ENCODE measurements around the gene KAT8.
"Not testable (repeated sequence)": the region's sequence is repeated elsewhere in the genome, so short reads cannot be mapped to it uniquely, and the experiment has no call there.

Gene KAT8

GRCh38 chr16:31134091-31134571 is 16.7 kb downstream of the KAT8 start:
- Histone ChIP-seq H3K4me1 (ENCODE audit: control insufficient read depth, insufficient read depth, low read length) (peaks cover 48% of the 10 kb centered on the region), H3K9me3 (ENCODE audit: control insufficient read depth, insufficient read depth, low read depth, low read length) (no peaks in the 10 kb centered on the region), H3K9ac (ENCODE audit: low read length) (peak overlapping the region; percentile 88), H3K27me3 (ENCODE audit: control insufficient read depth, insufficient read depth, low read length) (no peaks in the 10 kb centered on the region), H3K4me3 (ENCODE audit: low read depth, low read length) (peak overlapping the region; percentile 74), H3K27ac (ENCODE audit: low read depth, low read length) (peak overlapping the region; percentile 81; the same call in 1 of the 2 replicates), H3K36me3 (ENCODE audit: control insufficient read depth, insufficient read depth, low read length) (peaks cover 34% of the 10 kb centered on the region)

- no peaks in the 10 kb centered on the region for H3K9me3 ChIP-seq (ENCODE audit: control insufficient read depth, insufficient read depth, low read depth, low read length)
- peak overlapping the region; percentile 81 for H3K27ac ChIP-seq (ENCODE audit: low read depth, low read length)
- H3K9ac ChIP-seq (ENCODE audit: low read length), result peak overlapping the region; percentile 88
- peaks cover 27% of the 10 kb centered on the region for H3K36me3 ChIP-seq (ENCODE audit: control insufficient read depth, insufficient read depth, low read length)
- H3K27me3 ChIP-seq (ENCODE audit: control insufficient read depth, insufficient read depth, low read length), result no peaks in the 10 kb centered on the region
- peak overlapping the region; percentile 74 for H3K4me3 ChIP-seq (ENCODE audit: low read depth, low read length)
- peaks cover 52% of the 10 kb centered on the region for H3K4me1 ChIP-seq (ENCODE audit: control insufficient read depth, insufficient read depth, low read length)
These were observed 17.4 kb downstream of the KAT8 start for GRCh38 chr16:31134625-31135534.

GRCh38 chr16:31135535-31136286 is 18.2 kb downstream of the KAT8 start, which contains the start of gene PRSS8:
PRSS8 (minus strand) TSS chr16:31135727; CDS start chr16:31135498, 229 bp downstream.
- Histone ChIP-seq H3K9me3 (ENCODE audit: control insufficient read depth, insufficient read depth, low read depth, low read length) (no peaks in the 10 kb centered on the region), H3K27ac (ENCODE audit: low read depth, low read length) (peak within 1 kb of the TSS; percentile 81), H3K9ac (ENCODE audit: low read length) (peak within 1 kb of the TSS; percentile 88), H3K36me3 (ENCODE audit: control insufficient read depth, insufficient read depth, low read length) (peaks cover 24% of the 10 kb centered on the region), H3K4me1 (ENCODE audit: control insufficient read depth, insufficient read depth, low read length) (peaks cover 49% of the 10 kb centered on the region), H3K4me3 (ENCODE audit: low read depth, low read length) (peak within 1 kb of the TSS; percentile 74), H3K27me3 (ENCODE audit: control insufficient read depth, insufficient read depth, low read length) (no peaks in the 10 kb centered on the region)

GRCh38 chr16:31136287-31136662 is 18.8 kb downstream of the KAT8 start:
- no peaks in the 10 kb centered on the region for H3K27me3 ChIP-seq (ENCODE audit: control insufficient read depth, insufficient read depth, low read length)
- H3K9me3 ChIP-seq (ENCODE audit: control insufficient read depth, insufficient read depth, low read depth, low read length), result no peaks in the 10 kb centered on the region
- H3K4me1 ChIP-seq (ENCODE audit: control insufficient read depth, insufficient read depth, low read length), result peaks cover 48% of the 10 kb centered on the region
- no peak overlapping the region for H3K9ac ChIP-seq (ENCODE audit: low read length)
- no peak overlapping the region for H3K4me3 ChIP-seq (ENCODE audit: low read depth, low read length)
- no peak overlapping the region for H3K27ac ChIP-seq (ENCODE audit: low read depth, low read length)
- peaks cover 20% of the 10 kb centered on the region for H3K36me3 ChIP-seq (ENCODE audit: control insufficient read depth, insufficient read depth, low read length)

- not testable (repeated sequence) for H3K9me3 ChIP-seq (ENCODE audit: control insufficient read depth, insufficient read depth, low read depth, low read length); H3K27ac ChIP-seq (ENCODE audit: low read depth, low read length); H3K4me3 ChIP-seq (ENCODE audit: low read depth, low read length); H3K9ac ChIP-seq (ENCODE audit: low read length); H3K27me3 ChIP-seq (ENCODE audit: control insufficient read depth, insufficient read depth, low read length)
- Histone ChIP-seq H3K36me3 (ENCODE audit: control insufficient read depth, insufficient read depth, low read length) (peaks cover 14% of the 10 kb centered on the region), H3K4me1 (ENCODE audit: control insufficient read depth, insufficient read depth, low read length) (peaks cover 50% of the 10 kb centered on the region)
These were observed 19.5 kb downstream of the KAT8 start for GRCh38 chr16:31136822-31137499.

GRCh38 chr16:31138621-31139578 is 21.4 kb downstream of the KAT8 start:
- Histone ChIP-seq H3K4me3 (ENCODE audit: low read depth, low read length) (peak overlapping the region; percentile 21), H3K9me3 (ENCODE audit: control insufficient read depth, insufficient read depth, low read depth, low read length) (no peaks in the 10 kb centered on the region), H3K9ac (ENCODE audit: low read length) (peak overlapping the region; percentile 21), H3K36me3 (ENCODE audit: control insufficient read depth, insufficient read depth, low read length) (no peaks in the 10 kb centered on the region), H3K4me1 (ENCODE audit: control insufficient read depth, insufficient read depth, low read length) (peaks cover 44% of the 10 kb centered on the region), H3K27me3 (ENCODE audit: control insufficient read depth, insufficient read depth, low read length) (peaks cover 13% of the 10 kb centered on the region), H3K27ac (ENCODE audit: low read depth, low read length) (peak overlapping the region; percentile 37; the same call in 1 of the 2 replicates)

GRCh38 chr16:31141071-31141469 is 23.6 kb downstream of the KAT8 start:
- H3K27ac ChIP-seq (ENCODE audit: low read depth, low read length), result peak overlapping the region; percentile 5; the same call in 1 of the 2 replicates
- H3K4me1 ChIP-seq (ENCODE audit: control insufficient read depth, insufficient read depth, low read length), result peaks cover 30% of the 10 kb centered on the region
- peak overlapping the region; percentile 55; the same call in 1 of the 2 replicates for H3K4me3 ChIP-seq (ENCODE audit: low read depth, low read length)
- H3K27me3 ChIP-seq (ENCODE audit: control insufficient read depth, insufficient read depth, low read length), result peaks cover 20% of the 10 kb centered on the region
- H3K9me3 ChIP-seq (ENCODE audit: control insufficient read depth, insufficient read depth, low read depth, low read length); H3K36me3 ChIP-seq (ENCODE audit: control insufficient read depth, insufficient read depth, low read length): not testable (repeated sequence)
- H3K9ac ChIP-seq (ENCODE audit: low read length), result peak overlapping the region; percentile 13

GRCh38 chr16:31141489-31142108 is 24.1 kb downstream of the KAT8 start:
- Histone ChIP-seq H3K4me1 (ENCODE audit: control insufficient read depth, insufficient read depth, low read length) (peaks cover 29% of the 10 kb centered on the region), H3K27ac (ENCODE audit: low read depth, low read length) (peak overlapping the region; percentile 5; the same call in 1 of the 2 replicates), H3K36me3 (ENCODE audit: control insufficient read depth, insufficient read depth, low read length) (no peaks in the 10 kb centered on the region), H3K4me3 (ENCODE audit: low read depth, low read length) (peak overlapping the region; percentile 55), H3K27me3 (ENCODE audit: control insufficient read depth, insufficient read depth, low read length) (peaks cover 25% of the 10 kb centered on the region), H3K9ac (ENCODE audit: low read length) (peak overlapping the region; percentile 13), H3K9me3 (ENCODE audit: control insufficient read depth, insufficient read depth, low read depth, low read length) (no peaks in the 10 kb centered on the region)

- Histone ChIP-seq H3K9me3 (ENCODE audit: control insufficient read depth, insufficient read depth, low read depth, low read length) (no peaks in the 10 kb centered on the region), H3K27ac (ENCODE audit: low read depth, low read length) (peak overlapping the region; percentile 5; the same call in 1 of the 2 replicates), H3K36me3 (ENCODE audit: control insufficient read depth, insufficient read depth, low read length) (no peaks in the 10 kb centered on the region), H3K9ac (ENCODE audit: low read length) (peak overlapping the region; percentile 47), H3K4me3 (ENCODE audit: low read depth, low read length) (peak overlapping the region; percentile 58), H3K4me1 (ENCODE audit: control insufficient read depth, insufficient read depth, low read length) (peaks cover 29% of the 10 kb centered on the region), H3K27me3 (ENCODE audit: control insufficient read depth, insufficient read depth, low read length) (peaks cover 33% of the 10 kb centered on the region)
These were observed 24.9 kb downstream of the KAT8 start for GRCh38 chr16:31142109-31143010.

Data from HUES6 (cell line).